SJCRH30 (cell line): ENCODE measurements around the gene QRSL1. TPM values are rescaled to one million over a fixed set of nuclear protein-coding genes. Genes with fewer than 3 reads are reported as not detected.

Experiments
- DNase-seq, 2 experiments: peaks; one replicate each; pipeline ENCODE4 v3.0.0-alpha.2; 2015 to 2020
- H3K27ac ChIP-seq: fragments of 250-450 bp; sonication (Bioruptor Pico); 2 replicates; pipeline ENCODE4 v1.5.1; 2020; ENCODE audit warnings: mild to moderate bottlenecking, moderate library complexity
- H3K27me3 ChIP-seq: fragments of 250-450 bp; sonication (Bioruptor Pico); 2 replicates; pipeline ENCODE4 v1.5.1; 2020; ENCODE audit warnings: mild to moderate bottlenecking, moderate library complexity
- H3K36me3 ChIP-seq: fragments of 250-450 bp; sonication (Bioruptor Pico); 2 replicates; pipeline ENCODE4 v1.5.1; 2020; ENCODE audit warnings: mild to moderate bottlenecking, moderate library complexity
- H3K4me1 ChIP-seq: fragments of 250-450 bp; sonication (Bioruptor Pico); 2 replicates; pipeline ENCODE4 v1.5.1; 2020; ENCODE audit warnings: mild to moderate bottlenecking, moderate library complexity
- H3K4me3 ChIP-seq: fragments of 250-450 bp; sonication (Bioruptor Pico); 2 replicates; pipeline ENCODE4 v1.5.1; 2020; ENCODE audit warnings: mild to moderate bottlenecking, moderate library complexity
- H3K9me3 ChIP-seq: fragments of 250-450 bp; sonication (Bioruptor Pico); replicated peaks from 2 replicates; pipeline ENCODE4 v1.5.1; 2020; ENCODE audit warnings: mild to moderate bottlenecking, moderate library complexity
- total RNA-seq: library from RNA; depleted of rRNA; stranded (reverse); fragments of >200 nt; shearing (Covaris generic); gene quantifications from 2 replicates; pipeline ENCODE4 v1.2.3, GENCODE V29; 2014

QRSL1 gene
- total RNA-seq, 1 experiment from 2014 or later, result 17.3 TPM

DNA sequence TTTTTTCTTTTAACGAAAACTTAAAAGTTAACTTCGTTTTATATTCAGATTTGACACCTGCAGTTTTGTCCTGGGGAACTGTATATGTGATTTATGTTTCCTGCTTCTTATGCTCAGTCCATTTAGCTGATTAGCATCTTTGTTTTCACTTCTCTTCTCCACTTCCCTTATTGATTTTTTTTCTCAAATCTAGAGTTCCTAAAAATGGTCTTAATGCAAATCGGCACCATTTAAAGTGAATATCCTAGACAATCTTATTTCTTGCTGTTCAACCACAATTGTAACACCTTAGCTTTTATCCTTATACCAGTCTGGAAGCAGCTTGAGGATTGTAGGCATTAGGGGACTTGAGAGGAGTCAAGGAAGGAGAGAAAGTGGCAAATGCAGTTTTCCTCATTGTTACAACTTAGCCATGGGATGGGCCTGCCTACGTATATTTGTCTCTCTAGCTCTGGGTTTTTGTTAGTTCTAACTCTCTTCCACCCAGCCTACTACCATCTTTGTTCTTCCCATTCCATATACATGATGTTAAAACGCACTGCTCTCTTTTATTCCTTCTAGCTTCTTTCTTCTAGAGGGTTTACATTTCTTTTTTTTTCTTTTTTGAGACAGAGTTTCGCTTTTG, 8.5 kb downstream of the QRSL1 start:
- H3K9me3 ChIP-seq, result no peaks in the 10 kb centered on the region
- H3K36me3 ChIP-seq, result peaks cover 14% of the 10 kb centered on the region
- no peak for DNase-seq
- H3K27me3 ChIP-seq, result no peaks in the 10 kb centered on the region
- no peak overlapping the region for H3K27ac ChIP-seq
- no peak overlapping the region for H3K4me3 ChIP-seq
- no peaks in the 10 kb centered on the region for H3K4me1 ChIP-seq

DNA sequence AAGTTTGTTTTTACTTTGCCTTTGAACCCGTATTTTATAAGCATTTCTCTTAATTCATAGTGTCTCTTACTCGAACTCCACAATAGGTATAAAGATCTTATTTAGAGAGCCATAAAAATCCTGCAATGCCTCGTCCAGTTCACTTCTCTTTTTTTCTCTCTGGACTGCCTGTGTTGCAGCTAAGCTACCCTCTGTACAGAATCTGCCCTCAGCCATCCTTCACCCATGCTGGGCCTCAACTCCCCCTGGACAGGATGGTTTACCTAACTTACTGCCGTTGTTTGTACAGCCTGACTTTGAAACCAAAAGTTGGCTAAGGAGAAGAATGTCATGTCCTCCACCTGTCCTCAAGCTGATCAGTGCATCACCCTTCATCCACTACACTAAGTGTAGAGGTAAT, 10.4 kb downstream of the QRSL1 start:
- peaks cover 26% of the 10 kb centered on the region for H3K36me3 ChIP-seq
- DNase-seq, result no peak

DNA sequence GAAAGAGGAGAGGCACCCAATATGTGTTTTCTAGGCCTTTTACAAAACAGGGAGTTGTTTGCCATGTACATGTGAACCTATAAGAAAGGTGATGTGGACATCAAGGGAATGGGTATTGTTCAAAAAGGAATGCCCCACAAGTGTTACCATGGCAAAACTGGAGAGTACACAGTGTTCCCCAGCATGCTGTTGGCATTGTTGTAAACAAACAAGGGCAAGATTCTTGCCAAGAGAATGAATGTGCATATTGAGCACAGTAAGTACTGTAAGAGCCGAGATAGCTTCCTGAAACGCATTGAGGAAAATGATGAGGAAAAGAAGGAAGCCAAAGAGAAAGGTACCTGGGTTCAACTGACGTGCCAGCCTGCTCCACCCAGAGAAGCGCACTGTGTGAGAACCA, 13.1 kb downstream of the QRSL1 start:
- Histone ChIP-seq H3K36me3 (peaks cover 35% of the 10 kb centered on the region), H3K4me1 (no peaks in the 10 kb centered on the region), H3K27ac (no peak overlapping the region), H3K4me3 (no peak overlapping the region), H3K9me3 (no peaks in the 10 kb centered on the region), H3K27me3 (no peaks in the 10 kb centered on the region)
- DNase-seq, result no peak

More for the DNA sequence above, 10.4 kb downstream of the QRSL1 start:
- Histone ChIP-seq H3K27ac (no peak overlapping the region), H3K4me3 (no peak overlapping the region), H3K4me1 (no peaks in the 10 kb centered on the region), H3K27me3 (no peaks in the 10 kb centered on the region), H3K9me3 (no peaks in the 10 kb centered on the region)

DNA sequence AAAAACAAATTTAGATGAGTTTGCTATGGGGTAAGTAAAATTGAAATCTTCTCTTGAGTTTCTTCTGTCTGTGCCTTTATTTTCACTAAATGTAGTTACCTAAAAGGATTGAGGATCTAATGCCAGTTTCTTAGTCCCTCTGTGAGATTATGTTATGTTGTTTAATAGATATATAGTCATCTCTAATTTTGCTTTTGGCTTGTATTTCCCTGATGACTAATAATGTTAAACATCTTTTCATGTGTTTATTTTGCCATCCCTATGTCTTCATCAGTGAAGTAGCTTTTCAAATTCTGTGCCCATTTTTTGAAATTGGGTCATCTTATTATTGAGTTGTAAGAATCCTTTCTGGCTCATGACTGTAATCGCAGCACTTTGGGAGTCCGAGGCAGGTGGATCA, 13.7 kb downstream of the QRSL1 start:
- H3K36me3 ChIP-seq, result peaks cover 35% of the 10 kb centered on the region

DNA sequence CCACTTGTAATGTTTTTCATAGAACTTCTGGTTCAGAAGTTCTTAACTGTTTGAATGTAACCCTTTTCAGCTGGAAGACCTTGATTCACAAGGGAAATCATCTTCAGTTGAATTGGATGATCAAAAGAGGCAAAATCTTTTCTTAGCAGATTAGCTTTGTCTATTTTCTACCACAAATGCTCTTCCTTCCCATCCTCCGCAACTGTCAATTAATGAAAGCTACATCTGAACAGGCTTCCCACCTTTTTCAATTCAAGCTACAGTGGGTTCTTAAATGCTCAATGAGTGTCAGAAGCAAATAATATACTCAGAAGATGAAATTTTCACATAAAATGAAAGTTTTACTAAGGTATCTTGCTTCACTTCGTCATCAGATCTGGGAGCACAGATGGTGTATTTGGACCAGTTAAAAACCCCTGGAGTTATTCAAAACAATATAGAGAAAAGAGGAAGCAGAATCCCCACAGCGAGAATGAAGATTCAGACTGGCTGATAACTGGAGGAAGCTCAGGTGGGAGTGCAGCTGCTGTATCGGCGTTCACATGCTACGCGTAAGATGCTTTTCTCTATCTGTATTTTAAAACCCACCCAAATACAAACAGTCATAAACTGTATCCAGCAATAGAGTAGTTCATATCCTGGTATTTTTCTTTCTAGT, 19.4 kb downstream of the QRSL1 start:
- H3K4me3 ChIP-seq, result no peak overlapping the region
- H3K27ac ChIP-seq, result no peak overlapping the region
- DNase-seq, result no peak
- no peaks in the 10 kb centered on the region for H3K27me3 ChIP-seq
- no peaks in the 10 kb centered on the region for H3K4me1 ChIP-seq
- H3K9me3 ChIP-seq, result no peaks in the 10 kb centered on the region
- peaks cover 33% of the 10 kb centered on the region for H3K36me3 ChIP-seq

More for the DNA sequence above, 13.7 kb downstream of the QRSL1 start:
- no peak for DNase-seq
- Histone ChIP-seq H3K27ac (no peak overlapping the region), H3K4me3 (no peak overlapping the region), H3K4me1 (no peaks in the 10 kb centered on the region), H3K27me3 (no peaks in the 10 kb centered on the region), H3K9me3 (no peaks in the 10 kb centered on the region)

DNA sequence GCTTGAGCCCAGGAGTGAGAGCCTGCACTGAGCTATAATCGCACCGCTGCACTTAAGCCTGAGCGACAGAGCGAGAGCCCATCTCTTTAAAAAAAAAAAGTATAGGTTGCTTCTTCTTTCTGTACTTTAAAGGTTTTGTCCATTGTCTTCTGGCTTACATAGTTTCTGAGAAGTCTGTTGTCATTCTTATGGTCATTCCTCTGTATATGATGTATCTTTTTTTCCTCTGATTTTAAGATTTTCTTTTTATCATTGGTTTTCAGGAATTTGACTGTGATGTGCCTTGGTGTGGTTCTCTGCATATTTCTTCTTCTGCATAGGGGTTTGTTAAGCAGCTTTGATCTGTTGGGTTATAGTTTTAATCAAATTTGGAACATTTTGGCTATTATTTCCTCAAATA, 29.1 kb downstream of the QRSL1 start:
- no peak overlapping the region for H3K27ac ChIP-seq
- no peaks in the 10 kb centered on the region for H3K27me3 ChIP-seq
- no peaks in the 10 kb centered on the region for H3K4me1 ChIP-seq
- DNase-seq, result no peak
- H3K4me3 ChIP-seq, result no peak overlapping the region
- 0 out of 2 replicates have a peak, but pooled peaks cover 2% of the 10 kb centered on the region for H3K9me3 ChIP-seq
- peaks cover 42% of the 10 kb centered on the region for H3K36me3 ChIP-seq

DNA sequence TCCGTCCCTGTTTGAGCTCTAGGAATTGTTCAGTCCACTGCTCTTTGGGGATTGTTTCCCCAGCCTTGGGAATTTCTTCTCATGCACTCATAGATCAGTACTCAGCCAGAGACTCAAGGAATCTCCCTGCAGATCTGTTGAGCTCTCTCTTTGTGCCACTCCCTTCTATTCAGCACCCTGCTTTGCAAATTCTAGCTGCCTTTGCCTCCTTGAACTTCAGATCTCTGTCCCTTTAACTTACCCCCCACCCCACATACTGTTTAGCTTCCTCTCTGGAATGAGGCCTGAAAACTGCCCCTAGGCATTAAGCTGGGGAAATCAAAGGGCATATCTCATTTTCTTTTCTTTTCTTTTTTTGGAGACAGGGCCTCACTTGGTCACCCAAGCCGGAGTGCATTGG, 30.5 kb downstream of the QRSL1 start:
- Histone ChIP-seq H3K36me3 (peaks cover 49% of the 10 kb centered on the region), H3K27ac (no peak overlapping the region), H3K4me3 (no peak overlapping the region), H3K27me3 (no peaks in the 10 kb centered on the region), H3K4me1 (no peaks in the 10 kb centered on the region), H3K9me3 (0 out of 2 replicates have a peak, but pooled peaks cover 2% of the 10 kb centered on the region)
- no peak for DNase-seq

DNA sequence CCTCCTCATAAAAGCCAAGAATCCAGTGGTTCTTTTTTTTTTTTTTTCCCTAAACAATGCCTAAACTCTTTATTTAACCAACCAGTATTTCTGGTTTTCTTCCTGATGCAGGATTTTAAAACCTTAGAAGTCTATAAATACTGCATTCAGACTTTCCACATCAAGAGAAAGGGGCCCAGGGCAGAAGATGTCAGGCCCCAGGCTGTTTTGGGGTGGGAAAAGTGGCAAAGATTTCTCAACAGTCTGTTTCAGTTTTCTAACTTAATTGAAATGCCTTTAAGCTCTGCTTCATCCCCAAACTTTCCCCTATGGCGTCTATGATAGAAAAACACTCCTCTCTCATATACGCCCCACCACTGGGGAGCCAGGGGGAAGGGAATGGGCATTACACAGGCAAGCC, 33.1 kb downstream of the QRSL1 start:
- H3K36me3 ChIP-seq, result peaks cover 47% of the 10 kb centered on the region
- no peak overlapping the region for H3K27ac ChIP-seq
- H3K4me1 ChIP-seq, result no peaks in the 10 kb centered on the region
- H3K27me3 ChIP-seq, result no peaks in the 10 kb centered on the region
- H3K4me3 ChIP-seq, result no peak overlapping the region
- no peak for DNase-seq
- H3K9me3 ChIP-seq, result 0 out of 2 replicates have a peak, but pooled peaks cover 2% of the 10 kb centered on the region

DNA sequence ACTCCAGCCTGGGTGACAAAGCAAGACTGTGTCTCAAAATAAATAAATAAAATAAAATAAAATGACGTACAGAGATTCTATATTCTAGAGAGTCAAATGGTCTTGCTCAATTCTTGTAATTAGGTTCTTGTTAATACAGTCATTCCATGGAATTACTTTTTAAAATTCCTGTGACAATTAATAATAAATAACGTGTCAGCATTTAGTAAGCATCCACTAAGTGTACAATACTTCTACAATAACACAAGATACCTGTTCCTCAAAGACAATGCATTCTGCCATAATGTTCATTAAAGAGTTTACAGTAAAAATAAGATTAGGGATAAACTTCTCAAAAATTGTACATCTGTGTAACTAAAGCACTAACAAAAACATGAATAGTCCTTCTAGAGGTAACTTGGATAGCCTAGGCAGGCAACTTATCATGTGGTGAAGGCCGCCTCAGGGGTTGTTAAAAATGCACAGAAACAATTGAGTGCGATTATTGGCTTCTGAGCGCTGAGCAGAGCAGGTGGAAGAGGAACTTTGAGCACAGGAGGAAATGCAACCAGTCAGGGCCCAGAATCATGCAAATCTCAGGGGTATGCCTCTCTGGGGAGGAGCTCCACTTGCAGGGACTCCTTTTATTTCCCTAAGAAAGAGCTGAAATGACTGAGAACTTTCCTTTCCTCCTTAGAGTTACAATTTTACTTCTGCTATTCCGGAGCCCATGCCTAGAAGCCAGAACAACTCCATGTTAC, 37.1 kb downstream of the QRSL1 start:
- Histone ChIP-seq H3K4me1 (no peaks in the 10 kb centered on the region), H3K4me3 (no peak overlapping the region), H3K9me3 (no peaks in the 10 kb centered on the region), H3K27ac (no peak overlapping the region), H3K36me3 (peaks cover 28% of the 10 kb centered on the region), H3K27me3 (no peaks in the 10 kb centered on the region)
- DNase-seq, result no peak

DNA sequence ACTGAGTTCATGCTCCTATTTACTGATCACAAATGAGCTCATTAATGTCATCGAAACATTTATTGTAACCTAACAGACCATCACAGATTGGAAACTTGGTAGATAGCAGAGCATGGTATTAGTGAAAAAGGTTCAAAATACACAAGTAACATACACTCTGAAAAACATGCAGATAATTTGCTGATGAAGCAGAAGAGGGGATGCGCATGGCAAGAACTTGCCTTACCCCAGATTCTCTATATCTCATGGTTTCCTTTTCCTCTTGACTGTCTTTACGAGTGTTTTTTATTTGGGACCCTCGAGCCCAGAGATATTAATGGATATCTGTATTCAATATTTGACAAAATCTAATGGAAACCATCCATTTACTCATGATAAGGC, 37.6 kb downstream of the QRSL1 start:
- Histone ChIP-seq H3K4me3 (no peak overlapping the region), H3K9me3 (no peaks in the 10 kb centered on the region), H3K27me3 (no peaks in the 10 kb centered on the region), H3K4me1 (no peaks in the 10 kb centered on the region), H3K36me3 (peaks cover 25% of the 10 kb centered on the region), H3K27ac (no peak overlapping the region)
- no peak for DNase-seq

DNA sequence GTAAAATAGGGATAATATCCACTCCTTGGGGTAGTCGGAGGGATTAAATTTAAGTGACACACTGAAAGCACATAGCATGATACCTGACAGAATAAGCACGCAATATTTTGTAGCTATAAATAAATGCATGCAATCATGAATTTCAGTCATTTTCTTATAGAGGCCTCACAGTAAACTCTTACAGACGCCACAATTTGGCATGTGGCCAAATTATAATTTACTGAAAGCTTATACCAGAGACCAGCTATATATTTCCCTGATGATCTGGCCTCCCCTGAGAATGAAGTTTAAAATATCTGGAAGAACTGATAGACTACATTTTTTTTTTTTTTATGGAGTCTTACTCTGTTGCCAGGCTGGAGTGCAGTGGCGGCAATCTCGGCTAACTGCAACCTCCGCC, 40.9 kb downstream of the QRSL1 start:
- Histone ChIP-seq H3K27me3 (no peaks in the 10 kb centered on the region), H3K9me3 (no peaks in the 10 kb centered on the region), H3K36me3 (peaks cover 7% of the 10 kb centered on the region), H3K4me1 (no peaks in the 10 kb centered on the region), H3K4me3 (no peak overlapping the region), H3K27ac (no peak overlapping the region)
- DNase-seq, result no peak

DNA sequence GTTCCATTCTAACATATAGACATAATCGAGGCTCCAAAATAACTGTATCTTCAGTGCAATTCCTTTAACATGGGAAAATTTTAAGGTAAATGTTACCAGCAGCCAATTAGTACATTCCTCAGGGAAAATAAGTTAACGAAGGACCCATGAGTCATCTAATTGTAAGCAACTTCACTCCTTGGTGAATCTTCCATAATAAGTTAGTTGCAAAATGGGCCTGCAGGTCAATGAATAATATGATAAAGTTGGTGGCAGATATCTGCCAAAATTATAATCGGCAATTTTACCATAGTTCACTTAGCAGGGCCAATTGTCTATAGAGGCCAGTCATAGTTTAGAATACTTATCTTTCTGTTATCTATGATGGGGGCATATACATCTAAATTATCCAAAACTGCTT, 42.3 kb downstream of the QRSL1 start:
- H3K4me3 ChIP-seq, result no peak overlapping the region
- H3K4me1 ChIP-seq, result no peaks in the 10 kb centered on the region
- no peaks in the 10 kb centered on the region for H3K27me3 ChIP-seq
- no peak overlapping the region for H3K27ac ChIP-seq
- H3K9me3 ChIP-seq, result no peaks in the 10 kb centered on the region
- DNase-seq, result no peak
- H3K36me3 ChIP-seq, result no peaks in the 10 kb centered on the region

DNA sequence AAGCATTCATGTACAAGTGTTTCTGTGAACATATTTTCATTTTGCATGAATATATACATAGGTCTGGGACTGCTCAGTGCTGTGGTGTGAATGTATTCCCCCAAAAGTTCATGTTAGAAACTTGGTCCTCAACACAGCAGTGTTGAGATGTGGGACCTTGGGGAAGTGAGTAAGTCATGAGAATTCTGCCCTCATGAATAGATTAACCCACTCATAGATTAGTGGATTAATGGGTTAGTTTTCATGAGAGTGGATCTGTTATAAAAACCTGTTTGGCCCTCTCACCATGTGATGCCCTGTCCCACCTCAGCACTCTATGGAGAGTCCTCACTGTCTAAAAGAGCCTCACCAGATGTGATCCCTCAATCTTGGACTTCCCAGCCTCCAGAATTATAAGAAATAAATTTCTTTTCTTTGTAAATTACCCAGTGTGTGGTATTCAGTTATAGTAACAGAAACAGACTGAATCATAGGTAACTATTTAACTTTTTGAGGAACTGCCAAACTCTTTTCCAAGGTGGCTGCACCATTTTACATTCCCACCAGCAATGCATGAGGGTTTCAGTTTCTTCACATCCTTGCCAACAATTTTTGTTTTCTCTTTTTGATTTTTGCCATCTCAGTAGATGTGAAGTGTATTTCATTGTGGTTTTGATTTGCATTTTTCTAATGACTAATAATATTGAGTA, 45.3 kb downstream of the QRSL1 start:
- DNase-seq, result no peak
- no peak overlapping the region for H3K4me3 ChIP-seq
- H3K27ac ChIP-seq, result no peak overlapping the region
- no peaks in the 10 kb centered on the region for H3K27me3 ChIP-seq
- H3K4me1 ChIP-seq, result no peaks in the 10 kb centered on the region
- no peaks in the 10 kb centered on the region for H3K36me3 ChIP-seq
- no peaks in the 10 kb centered on the region for H3K9me3 ChIP-seq

DNA sequence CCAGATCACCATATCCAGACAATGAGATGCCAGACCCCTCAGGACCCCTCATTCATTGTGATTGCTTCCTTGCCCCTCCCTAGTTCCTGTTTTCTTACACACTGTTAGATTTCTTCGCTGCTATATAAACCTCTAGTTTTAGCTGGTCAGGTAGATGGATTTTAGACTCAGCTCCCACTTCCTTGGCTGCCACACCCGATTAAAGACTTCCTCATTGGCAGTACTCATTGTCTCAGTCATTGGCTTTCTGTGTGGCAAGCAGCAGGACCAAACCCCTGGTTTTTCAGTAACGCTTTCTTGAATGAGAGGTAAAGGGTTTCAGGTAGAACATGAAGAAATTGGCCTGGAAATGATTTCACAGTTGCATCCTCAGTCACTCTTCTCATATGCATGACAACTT, 47.9 kb downstream of the QRSL1 start:
- Histone ChIP-seq H3K4me3 (no peak overlapping the region), H3K27me3 (no peaks in the 10 kb centered on the region), H3K9me3 (no peaks in the 10 kb centered on the region), H3K4me1 (no peaks in the 10 kb centered on the region), H3K27ac (no peak overlapping the region), H3K36me3 (no peaks in the 10 kb centered on the region)
- no peak for DNase-seq

DNA sequence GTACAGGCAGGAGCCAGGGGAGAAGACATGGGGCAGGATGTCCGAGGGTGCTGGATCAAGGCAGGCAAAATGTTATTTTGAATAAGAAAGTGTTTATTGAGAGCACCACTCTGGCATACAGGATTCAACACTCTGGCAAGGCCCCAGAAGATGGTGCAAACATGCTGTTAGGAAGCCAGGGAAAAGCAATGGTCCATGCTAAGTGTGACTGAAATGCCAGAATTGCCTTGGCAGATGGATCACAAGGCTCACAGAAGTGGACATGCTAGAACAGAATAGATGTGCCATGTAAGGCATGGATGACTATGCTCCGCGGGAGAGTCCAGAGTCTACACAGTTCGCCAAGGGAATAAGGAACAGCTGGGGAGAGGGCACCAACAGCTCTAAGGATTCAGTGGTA, 54.6 kb downstream of the QRSL1 start:
- Histone ChIP-seq H3K27me3 (no peaks in the 10 kb centered on the region), H3K4me3 (no peak overlapping the region), H3K36me3 (no peaks in the 10 kb centered on the region), H3K27ac (no peak overlapping the region), H3K9me3 (no peaks in the 10 kb centered on the region), H3K4me1 (no peaks in the 10 kb centered on the region)
- no peak for DNase-seq
